GM13976 (cell line): Measurements from ENCODE around the gene KPNB1.

ENCODE experiments used
- DNase-seq: peaks from one replicate; pipeline ENCODE4 v3.0.0; 2012; ENCODE audit warnings: low spot score
- CTCF ChIP-seq: IDR thresholded peaks from 2 replicates; pipeline ENCODE4 v1.5.1; 2012; ENCODE audit warnings: borderline replicate concordance, mild to moderate bottlenecking; ENCODE audit not compliant: insufficient read depth; ENCODE audit errors: extremely low read depth, missing control alignments, control extremely low read depth
- in situ Hi-C: fragments of 300-500 bp; cut with MboI; formaldehyde crosslinking; loops from one replicate; pipeline ENCODE4 v1.12.0; 2022; ENCODE audit warnings: low sequenced_read_pairs, mixed read lengths, inconsistent platforms; ENCODE audit not compliant: unreplicated experiment

The KPNB1 gene

GRCh38 chr17:47708312-47708863, 58.7 kb downstream of the KPNB1 start:
- in situ Hi-C loops, result no loop called here
- no peak for TF ChIP-seq CTCF
- DNase-seq, result no peak

- in situ Hi-C loops, result no loop called here
Observed at GRCh38 chr17:47708864-47709541, 59.3 kb downstream of the KPNB1 start.

GRCh38 chr17:47709594-47709993, 59.9 kb downstream of the KPNB1 start:
- DNase-seq, result no peak
- in situ Hi-C loops, result no loop called here
- TF ChIP-seq CTCF, result no peak

More at GRCh38 chr17:47708864-47709541, 59.3 kb downstream of the KPNB1 start:
- no peak for TF ChIP-seq CTCF
- DNase-seq, result no peak

- TF ChIP-seq CTCF, result no peak
- in situ Hi-C loops, result no loop called here
- no peak for DNase-seq
Observed at GRCh38 chr17:47711366-47712099, 61.8 kb downstream of the KPNB1 start.

- in situ Hi-C loops, result no loop called here
- DNase-seq, result no peak
- no peak for TF ChIP-seq CTCF
Observed at GRCh38 chr17:47712330-47713023, 62.8 kb downstream of the KPNB1 start.

- DNase-seq, result no peak
- peak; percentile 28 for TF ChIP-seq CTCF
- in situ Hi-C loops, result no loop called here
Observed at GRCh38 chr17:47713980-47714700, 64.4 kb downstream of the KPNB1 start.
